Rectal smooth muscle tissue (tissue), 1 donor: ENCODE results near the gene NOP56.
A peak's percentile ranks its signal among the peaks of the same experiment; 100 is the strongest.
"Not testable (repeated sequence)": the region's sequence is repeated elsewhere in the genome, so short reads cannot be mapped to it uniquely, and the experiment has no call there.

Experiments used
- H3K27ac ChIP-seq: one replicate; pipeline ENCODE4 v1.7.0; 2013; ENCODE audit warnings: low read depth, low read length, inconsistent platforms
- H3K27me3 ChIP-seq: one replicate; pipeline ENCODE4 v1.7.0; 2013; ENCODE audit warnings: low read length; ENCODE audit not compliant: control insufficient read depth, insufficient read depth
- H3K36me3 ChIP-seq: one replicate; pipeline ENCODE4 v1.7.0; 2013; ENCODE audit warnings: low read length; ENCODE audit not compliant: control insufficient read depth, insufficient read depth
- H3K4me1 ChIP-seq: one replicate; pipeline ENCODE4 v1.7.0; 2013; ENCODE audit warnings: low read length; ENCODE audit not compliant: control insufficient read depth, insufficient read depth
- H3K4me3 ChIP-seq: one replicate; pipeline ENCODE4 v1.7.0; 2013; ENCODE audit warnings: low read length
- H3K9ac ChIP-seq: one replicate; pipeline ENCODE4 v1.7.0; 2013; ENCODE audit warnings: low read length

NOP56 gene

GRCh38 chr20:2671977-2672376 lies 19.5 kb downstream of the NOP56 start:
- Histone ChIP-seq H3K36me3 (no peaks in the 10 kb centered on the region), H3K27me3 (no peaks in the 10 kb centered on the region), H3K4me1 (no peaks in the 10 kb centered on the region), H3K4me3 (no peak overlapping the region), H3K9ac (no peak overlapping the region), H3K27ac (no peak overlapping the region)

GRCh38 chr20:2672446-2672845 lies 20.0 kb downstream of the NOP56 start:
- Histone ChIP-seq H3K27ac (no peak overlapping the region), H3K27me3 (no peaks in the 10 kb centered on the region), H3K9ac (no peak overlapping the region), H3K36me3 (no peaks in the 10 kb centered on the region), H3K4me1 (no peaks in the 10 kb centered on the region), H3K4me3 (no peak overlapping the region)

GRCh38 chr20:2673453-2673852 lies 21.0 kb downstream of the NOP56 start:
- no peaks in the 10 kb centered on the region for H3K4me1 ChIP-seq
- H3K36me3 ChIP-seq: no peaks in the 10 kb centered on the region
- H3K4me3 ChIP-seq: no peak overlapping the region
- H3K27me3 ChIP-seq: no peaks in the 10 kb centered on the region
- H3K9ac ChIP-seq: no peak overlapping the region
- H3K27ac ChIP-seq: no peak overlapping the region

DNA sequence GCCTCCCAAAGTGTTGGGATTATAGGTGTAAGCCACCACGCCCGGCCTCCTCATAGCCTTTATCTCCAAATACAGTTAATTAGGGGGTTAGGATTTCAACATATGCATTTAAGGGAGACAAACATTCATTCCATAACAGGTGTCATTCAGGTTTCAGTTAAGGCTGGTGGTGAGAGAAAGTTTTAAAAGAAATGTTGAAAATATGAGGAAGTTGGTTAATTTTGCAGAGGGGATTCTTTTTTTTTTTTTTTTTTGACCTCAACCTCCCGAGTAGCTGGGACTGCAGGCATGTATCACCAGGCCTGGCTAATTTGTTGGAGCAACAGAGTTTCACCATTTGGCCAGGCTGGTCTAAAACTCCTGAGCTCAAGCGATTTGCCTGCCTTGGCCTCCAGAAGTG lies 27.6 kb downstream of the NOP56 start:
- no peak overlapping the region for H3K4me3 ChIP-seq
- H3K9ac ChIP-seq: no peak overlapping the region
- H3K27me3 ChIP-seq: peaks cover 2% of the 10 kb centered on the region

DNA sequence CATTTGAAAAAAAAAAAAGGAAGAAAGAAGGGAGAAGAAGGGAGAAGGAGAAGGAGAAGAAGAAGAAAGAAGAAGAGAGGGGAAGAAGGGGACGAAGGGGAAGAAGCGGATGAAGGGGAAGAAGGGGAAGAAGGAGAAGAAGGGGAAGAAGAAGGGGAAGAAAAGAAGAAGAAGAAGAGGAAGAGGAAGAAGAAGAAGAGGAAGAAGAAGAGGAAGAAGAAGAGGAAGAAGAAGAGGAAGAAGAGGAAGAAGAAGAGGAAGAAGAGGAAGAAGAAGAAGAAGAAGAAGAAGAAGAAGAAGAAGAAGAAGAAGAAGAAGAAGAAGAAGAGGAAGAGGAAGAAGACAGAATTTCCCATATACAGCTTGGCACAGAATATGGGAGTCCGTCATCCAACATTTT lies 29.6 kb downstream of the NOP56 start:
- not testable (repeated sequence) for H3K27me3 ChIP-seq, H3K4me3 ChIP-seq, H3K4me1 ChIP-seq, H3K36me3 ChIP-seq, H3K9ac ChIP-seq, H3K27ac ChIP-seq

More for the DNA sequence above, 27.6 kb downstream of the NOP56 start:
- Histone ChIP-seq H3K4me1 (no peaks in the 10 kb centered on the region), H3K36me3 (no peaks in the 10 kb centered on the region), H3K27ac (no peak overlapping the region)

DNA sequence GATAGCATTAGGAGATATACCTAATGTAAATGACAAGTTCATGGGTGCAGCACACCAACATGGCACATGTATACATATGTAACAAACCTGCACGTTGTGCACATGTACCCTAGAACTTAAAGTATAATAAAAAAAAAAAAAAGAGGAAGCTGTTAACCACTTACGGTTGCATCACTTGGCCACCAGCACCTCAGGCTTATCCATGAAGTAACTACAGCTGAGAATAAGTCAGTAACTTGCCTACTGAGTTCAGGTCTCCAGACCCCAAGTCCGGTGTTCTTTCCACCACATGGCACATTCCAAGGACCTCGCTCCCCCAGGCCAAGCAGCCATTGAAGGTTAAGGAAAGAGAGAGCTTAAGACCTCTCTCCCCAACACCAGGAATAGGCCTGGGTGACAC lies 32.4 kb downstream of the NOP56 start:
- not testable (repeated sequence) for H3K9ac ChIP-seq, H3K4me1 ChIP-seq, H3K36me3 ChIP-seq, H3K27me3 ChIP-seq, H3K27ac ChIP-seq, H3K4me3 ChIP-seq

- no peak overlapping the region for H3K27ac ChIP-seq
- H3K27me3 ChIP-seq: peaks cover 6% of the 10 kb centered on the region
- no peak overlapping the region for H3K9ac ChIP-seq
- H3K4me3 ChIP-seq: no peak overlapping the region
- no peaks in the 10 kb centered on the region for H3K4me1 ChIP-seq
- no peaks in the 10 kb centered on the region for H3K36me3 ChIP-seq
Observed at GRCh38 chr20:2687514-2687913, 35.1 kb downstream of the NOP56 start.

- H3K4me3 ChIP-seq: no peak overlapping the region
- H3K27ac ChIP-seq: no peak overlapping the region
- H3K9ac ChIP-seq: no peak overlapping the region
- no peaks in the 10 kb centered on the region for H3K36me3 ChIP-seq
- H3K27me3 ChIP-seq: peaks cover 6% of the 10 kb centered on the region
- no peaks in the 10 kb centered on the region for H3K4me1 ChIP-seq
Observed at GRCh38 chr20:2688041-2688591, 35.7 kb downstream of the NOP56 start.

DNA sequence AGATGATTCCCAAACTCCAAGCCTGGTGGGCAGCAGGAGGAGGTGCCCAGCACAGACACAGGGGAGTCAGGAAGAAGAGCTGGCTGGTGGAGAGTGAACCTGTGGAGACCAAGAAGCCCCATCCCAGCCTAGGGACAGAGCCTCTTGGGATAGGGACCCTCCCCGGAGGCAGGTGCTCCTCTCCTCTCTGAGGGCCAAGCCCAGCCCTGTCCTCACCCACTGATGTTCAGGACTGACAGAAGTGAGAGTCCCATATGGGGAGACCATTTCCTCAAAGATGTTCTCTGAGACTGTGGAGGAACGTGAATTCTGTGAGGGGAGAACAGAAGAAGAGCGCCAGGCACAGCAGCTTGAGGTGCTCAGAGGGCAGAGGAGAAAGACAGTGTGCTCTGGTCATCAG lies 37.8 kb downstream of the NOP56 start:
- Histone ChIP-seq H3K4me3 (no peak overlapping the region), H3K36me3 (no peaks in the 10 kb centered on the region), H3K4me1 (no peaks in the 10 kb centered on the region), H3K27ac (no peak overlapping the region), H3K27me3 (peaks cover 8% of the 10 kb centered on the region), H3K9ac (no peak overlapping the region)

DNA sequence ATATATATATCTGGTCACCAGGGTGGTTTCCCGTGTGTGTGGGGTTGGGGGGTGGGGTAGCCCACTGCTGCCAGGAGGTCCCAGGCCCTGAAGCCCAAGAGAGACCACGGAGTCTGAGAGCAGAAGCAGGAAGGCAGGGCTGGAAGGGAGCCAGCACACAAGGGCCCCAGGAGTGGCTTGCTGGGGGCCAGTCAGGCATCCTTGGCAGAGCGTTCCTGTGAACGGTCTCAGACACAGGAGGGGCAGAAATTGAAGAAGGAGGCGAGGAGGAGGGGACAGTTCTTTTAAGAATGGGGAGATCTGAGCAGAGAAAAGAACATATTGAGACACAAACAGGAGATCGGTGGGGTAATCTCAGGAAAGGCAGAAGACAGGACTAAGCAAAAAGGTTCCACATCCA lies 38.3 kb downstream of the NOP56 start:
- Histone ChIP-seq H3K9ac (no peak overlapping the region), H3K36me3 (no peaks in the 10 kb centered on the region), H3K4me3 (no peak overlapping the region), H3K27me3 (peaks cover 12% of the 10 kb centered on the region), H3K4me1 (no peaks in the 10 kb centered on the region), H3K27ac (no peak overlapping the region)

DNA sequence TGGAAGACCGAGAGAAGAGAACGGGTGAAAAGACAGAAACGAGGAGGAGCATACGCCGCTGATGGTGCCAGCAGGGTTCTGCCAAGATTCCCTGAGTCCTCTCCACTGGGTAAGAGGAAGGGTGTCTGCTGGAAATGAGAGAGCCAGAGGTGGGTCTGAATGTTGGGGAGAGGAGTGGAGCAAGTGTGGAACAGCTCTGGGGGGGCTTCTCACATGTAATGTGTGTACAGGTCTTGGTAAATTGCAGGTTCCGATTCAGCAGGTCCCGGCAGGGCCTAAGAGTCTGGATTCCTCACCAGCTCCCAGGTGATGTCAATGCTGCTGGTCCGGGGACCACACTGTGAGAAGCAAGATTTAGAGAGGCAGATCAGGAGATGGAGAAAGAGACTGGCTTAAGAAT lies 38.7 kb downstream of the NOP56 start:
- Histone ChIP-seq H3K27ac (no peak overlapping the region), H3K9ac (no peak overlapping the region), H3K4me1 (no peaks in the 10 kb centered on the region), H3K36me3 (no peaks in the 10 kb centered on the region), H3K27me3 (peaks cover 12% of the 10 kb centered on the region), H3K4me3 (no peak overlapping the region)

DNA sequence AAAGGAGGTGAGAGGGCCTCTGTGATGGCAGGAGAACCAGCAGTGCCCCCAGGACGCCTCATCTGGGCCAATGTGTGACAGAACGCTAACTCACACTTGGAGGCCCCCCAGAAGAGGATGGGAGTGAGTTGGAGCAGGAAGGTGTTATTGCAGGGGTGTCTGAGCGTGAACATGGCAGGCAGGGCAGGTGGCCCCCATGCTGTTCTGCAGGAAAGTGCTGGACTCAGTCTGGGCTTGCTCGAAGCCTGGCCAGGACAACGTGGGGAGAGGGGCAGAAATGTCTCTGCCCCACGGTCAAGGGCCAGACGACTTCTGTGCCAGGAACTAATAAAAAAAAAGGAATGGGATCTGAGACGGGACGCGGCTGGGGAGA lies 39.2 kb downstream of the NOP56 start:
- H3K9ac ChIP-seq: no peak overlapping the region
- H3K4me1 ChIP-seq: no peaks in the 10 kb centered on the region
- no peaks in the 10 kb centered on the region for H3K36me3 ChIP-seq
- H3K4me3 ChIP-seq: peak overlapping the region; percentile 47
- peak overlapping the region; percentile 71 for H3K27ac ChIP-seq
- peaks cover 12% of the 10 kb centered on the region for H3K27me3 ChIP-seq

DNA sequence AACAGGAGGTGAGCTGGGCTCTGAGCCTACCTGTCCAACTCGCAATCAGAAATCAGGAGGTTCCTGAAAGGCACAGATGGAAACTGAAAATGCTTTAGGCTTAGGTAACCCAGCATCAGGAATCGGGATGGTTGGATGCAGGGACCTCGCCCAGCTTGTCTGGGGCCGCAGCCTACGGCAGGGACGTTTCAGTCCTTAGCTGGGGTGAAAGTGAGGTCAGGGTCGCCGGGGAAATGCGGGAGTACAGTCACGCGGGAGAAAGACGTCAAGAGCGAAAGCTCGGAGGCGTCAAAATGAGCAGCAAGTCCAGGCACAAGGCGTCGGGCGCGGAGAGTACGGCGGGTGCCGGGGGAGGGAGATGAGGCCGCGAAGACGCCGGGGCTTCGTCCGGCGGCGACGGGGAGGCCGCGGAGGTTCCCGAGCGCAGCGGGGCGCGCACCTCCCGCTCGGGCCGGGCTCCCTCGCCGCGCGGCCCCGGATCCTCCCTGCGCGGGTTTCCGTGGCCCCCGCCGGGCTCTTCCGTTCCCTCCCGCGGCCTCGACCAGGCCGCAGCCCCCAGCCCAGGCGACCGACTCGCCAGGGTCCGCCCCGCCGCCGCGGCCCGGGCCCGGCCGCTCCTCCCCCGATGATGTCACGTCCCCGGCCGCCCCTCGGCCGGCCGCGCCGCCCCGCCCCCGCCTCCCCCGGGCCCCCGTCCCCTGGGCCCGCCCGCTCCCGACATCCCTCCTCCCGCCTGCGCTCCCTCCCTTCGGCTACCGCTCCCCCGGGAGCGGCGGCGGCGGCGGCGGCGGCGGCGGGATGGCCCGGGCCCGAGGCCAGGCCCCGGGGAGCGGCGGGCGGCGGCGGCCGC lies 39.8 kb downstream of the NOP56 start, which contains the start of gene EBF4:
EBF4 (plus strand) TSS at position 745 of the 850 bp plus-strand sequence. CDS start 866 bp downstream, outside the sequence.
- Histone ChIP-seq H3K4me3 (peak within 1 kb of the TSS; percentile 47), H3K27me3 (peaks cover 12% of the 10 kb centered on the region), H3K27ac (peak within 1 kb of the TSS; percentile 71), H3K36me3 (no peaks in the 10 kb centered on the region), H3K9ac (no peak within 1 kb of the TSS), H3K4me1 (no peaks in the 10 kb centered on the region)
